ENCODE measurements around the gene OXSR1. TPM values are rescaled to one million over a fixed set of nuclear protein-coding genes. Genes with fewer than 3 reads are reported as not detected.
A peak's percentile ranks its signal among the peaks of the same experiment; 100 is the strongest.
"Not testable (repeated sequence)": the region's sequence is repeated elsewhere in the genome, so short reads cannot be mapped to it uniquely, and the experiment has no call there.

OXSR1 gene
- total RNA-seq, 6 experiments from 2014 or later: 12.0 to 20.3 (median 15.2) TPM

- peak; percentile 37 for TF ChIP-seq POLR2A (IDR thresholded peaks at IDR 0.05)
- 39% methylated on average over 6 of the region's 10 CpGs for WGBS (ENCODE audit: insufficient coverage, low coverage, low lambda C conversion rate, missing lambda C conversion rate)
- Histone ChIP-seq H3K4me3 (peak overlapping the region; percentile 97 to 99 (median 98)), H3K36me3 (peaks cover 0 to 44% (median 18%) of the 10 kb centered on the region in 4 donors), H3K27ac (peak overlapping the region; percentile 45 to 90 (median 67)), H3K4me1 (peaks cover 0 to 74% (median 28%) of the 10 kb centered on the region in 4 donors)
- peak in 2 of 3 donors; percentile 15 to 45 for DNase-seq
- H3K9me3 ChIP-seq; ATAC-seq; intact Hi-C loops (cut with DNase I); H3K27me3 ChIP-seq: not testable (repeated sequence)
Observed at GRCh38 chr3:38134517-38135143, 30.7 kb upstream of the OXSR1 start.

- intact Hi-C loops (cut with DNase I); ATAC-seq; H3K27me3 ChIP-seq; H3K9me3 ChIP-seq: not testable (repeated sequence)
- H3K27ac ChIP-seq: peak overlapping the region; percentile 67 to 90 (median 89)
- H3K4me3 ChIP-seq: peak overlapping the region; percentile 97 to 99 (median 98)
- WGBS (ENCODE audit: insufficient coverage, low coverage, low lambda C conversion rate, missing lambda C conversion rate): 15% methylated on average over 10 of the region's 10 CpGs
- peaks cover 0 to 67% (median 26%) of the 10 kb centered on the region in 4 donors for H3K4me1 ChIP-seq
- DNase-seq: peak in 1 of 3 donors; percentile 7
- peaks cover 0 to 39% (median 14%) of the 10 kb centered on the region in 4 donors for H3K36me3 ChIP-seq
Observed at GRCh38 chr3:38135621-38136277, 29.6 kb upstream of the OXSR1 start.

- peak overlapping the region; percentile 97 to 99 (median 98) for H3K4me3 ChIP-seq
- TF ChIP-seq POLR2A (IDR thresholded peaks at IDR 0.05) (no peak), CTCF (IDR thresholded peaks at IDR 0.05) (no peak)
- H3K9me3 ChIP-seq: no peaks in the 10 kb centered on the region
- H3K36me3 ChIP-seq: peaks cover 0 to 39% (median 17%) of the 10 kb centered on the region in 4 donors
- H3K27ac ChIP-seq: peak overlapping the region; percentile 67 to 90 (median 89)
- H3K27me3 ChIP-seq: no peaks in the 10 kb centered on the region
- DNase-seq (no peak), ATAC-seq (no peak)
- WGBS (ENCODE audit: insufficient coverage, low coverage, low lambda C conversion rate, missing lambda C conversion rate): 0% methylated on average over 4 of the region's 20 CpGs
- H3K4me1 ChIP-seq: peaks cover 0 to 60% (median 23%) of the 10 kb centered on the region in 4 donors
- intact Hi-C loops (cut with DNase I): no loop called here
Observed at GRCh38 chr3:38136393-38136776, 29.0 kb upstream of the OXSR1 start.

GRCh38 chr3:38136777-38137614 lies 28.3 kb upstream of the OXSR1 start, which contains the start of gene ACAA1:
Gene ACAA1 (minus strand): TSS chr3:38137127. CDS start chr3:38137035, 92 bp downstream.
- WGBS (ENCODE audit: insufficient coverage, low coverage, low lambda C conversion rate, missing lambda C conversion rate): 3% methylated on average over 18 of the region's 66 CpGs
- Histone ChIP-seq H3K9me3 (no peaks in the 10 kb centered on the region), H3K27ac (peak within 1 kb of the TSS; percentile 81 to 92 (median 90)), H3K27me3 (no peaks in the 10 kb centered on the region), H3K4me1 (peaks cover 0 to 54% (median 20%) of the 10 kb centered on the region in 4 donors), H3K4me3 (peak within 1 kb of the TSS; percentile 97 to 99 (median 98)), H3K36me3 (peaks cover 0 to 39% (median 17%) of the 10 kb centered on the region in 4 donors)
- intact Hi-C loops (cut with DNase I): no loop called here
- TF ChIP-seq CTCF (IDR thresholded peaks at IDR 0.05) (no peak), POLR2A (IDR thresholded peaks at IDR 0.05) (peak; percentile 97)
- peak; percentile 100 for DNase-seq
- peak; percentile 83 to 94 (median 86) for ATAC-seq

GRCh38 chr3:38137615-38138348 lies 27.6 kb upstream of the OXSR1 start:
- Histone ChIP-seq H3K4me1 (peaks cover 0 to 46% (median 16%) of the 10 kb centered on the region in 4 donors), H3K9me3 (no peaks in the 10 kb centered on the region), H3K27ac (peak overlapping the region; percentile 81 to 92 (median 89)), H3K36me3 (peaks cover 0 to 35% (median 13%) of the 10 kb centered on the region in 4 donors), H3K4me3 (peak overlapping the region; percentile 73 to 99 (median 98)), H3K27me3 (no peaks in the 10 kb centered on the region)
- WGBS (ENCODE audit: insufficient coverage, low coverage, low lambda C conversion rate, missing lambda C conversion rate): 4% methylated on average over 11 of the region's 22 CpGs
- peak in 2 of 3 donors; percentile 22 to 62 for DNase-seq
- no peak for ATAC-seq
- no peak for TF ChIP-seq CTCF (IDR thresholded peaks at IDR 0.05)
- TF ChIP-seq POLR2A (IDR thresholded peaks at IDR 0.05): no peak
- intact Hi-C loops (cut with DNase I): no loop called here
